Mesenchymal stem cell (in vitro differentiated cells and primary cell): Measurements from ENCODE around the gene SF3B5.

Experiments used
- DNase-seq: peaks from one replicate; pipeline ENCODE4 v3.0.0-alpha.2; 2013
- H2AFZ ChIP-seq: one replicate; pipeline ENCODE4 v1.6.1; 2013; ENCODE audit warnings: low read depth, mild to moderate bottlenecking, control low read depth, inconsistent platforms, low read length, moderate library complexity
- H2AK5ac ChIP-seq: 2 replicates; pipeline ENCODE4 v1.6.1; 2013; ENCODE audit warnings: low read length, moderate library complexity, mild to moderate bottlenecking, inconsistent platforms; ENCODE audit not compliant: severe bottlenecking
- H2BK120ac ChIP-seq: one replicate; pipeline ENCODE4 v1.6.1; 2013; ENCODE audit warnings: low read depth, mild to moderate bottlenecking, inconsistent platforms, low read length, moderate library complexity
- H2BK12ac ChIP-seq, 2 experiments: one replicate each; pipeline ENCODE4 v1.6.1; 2013; ENCODE audit warnings: inconsistent platforms in 2 of 2, low read length in 2 of 2, mild to moderate bottlenecking in 2 of 2, moderate library complexity in 2 of 2, control low read depth in 1 of 2
- H2BK15ac ChIP-seq: one replicate; pipeline ENCODE4 v1.6.1; 2013; ENCODE audit warnings: mild to moderate bottlenecking, low read depth, inconsistent platforms; ENCODE audit not compliant: poor library complexity, severe bottlenecking
- H2BK5ac ChIP-seq: 2 replicates; pipeline ENCODE4 v1.6.1; 2013; ENCODE audit warnings: low read depth, mild to moderate bottlenecking, low read length, control low read depth, inconsistent platforms; ENCODE audit not compliant: poor library complexity, severe bottlenecking
- H3K14ac ChIP-seq, 2 experiments: one replicate each; pipeline ENCODE4 v1.6.1; 2013; ENCODE audit warnings: inconsistent platforms in 2 of 2, low read length in 2 of 2, control low read depth in 1 of 2, mild to moderate bottlenecking in 1 of 2, moderate library complexity in 1 of 2
- H3K18ac ChIP-seq, 2 experiments: one replicate each; pipeline ENCODE4 v1.6.1; 2013; ENCODE audit warnings: inconsistent platforms in 2 of 2, low read length in 2 of 2, control low read depth in 1 of 2, low read depth in 1 of 2, mild to moderate bottlenecking in 1 of 2
- H3K23ac ChIP-seq, 2 experiments: one replicate each; pipeline ENCODE4 v1.6.1; 2013; ENCODE audit warnings: inconsistent platforms in 2 of 2, low read length in 2 of 2, mild to moderate bottlenecking in 2 of 2, moderate library complexity in 2 of 2, control low read depth in 1 of 2
- H3K27ac ChIP-seq: 2 replicates; pipeline ENCODE4 v1.5.1; 2013; ENCODE audit warnings: mild to moderate bottlenecking, moderate library complexity, low read length, control low read depth, inconsistent platforms; ENCODE audit not compliant: poor library complexity, severe bottlenecking
- H3K27me3 ChIP-seq, 2 experiments: 2 replicates each; pipeline versions ENCODE4 v1.6.1 to v1.7.0; 2013; ENCODE audit warnings: low read length in 2 of 2, mild to moderate bottlenecking in 2 of 2, moderate library complexity in 2 of 2, control low read depth in 1 of 2, inconsistent platforms in 1 of 2; ENCODE audit not compliant: control insufficient read depth in 1 of 2, insufficient read depth in 1 of 2
- H3K36me3 ChIP-seq, 2 experiments: 2 replicates each; pipeline versions ENCODE4 v1.6.1 to v1.7.0; 2013; ENCODE audit warnings: low read length in 2 of 2, control low read depth in 1 of 2, inconsistent platforms in 1 of 2, low read depth in 1 of 2, mild to moderate bottlenecking in 1 of 2; ENCODE audit not compliant: insufficient read depth in 2 of 2, control insufficient read depth in 1 of 2
- H3K4ac ChIP-seq, 2 experiments: one replicate each; pipeline ENCODE4 v1.6.1; 2013; ENCODE audit warnings: inconsistent platforms in 2 of 2, low read length in 2 of 2, mild to moderate bottlenecking in 2 of 2, moderate library complexity in 2 of 2, control low read depth in 1 of 2, low read depth in 1 of 2
- H3K4me1 ChIP-seq: 2 replicates; pipeline ENCODE4 v1.6.1; 2013; ENCODE audit warnings: low read depth, low read length, control low read depth; ENCODE audit not compliant: control insufficient read depth, insufficient read depth
- H3K4me2 ChIP-seq: 2 replicates; pipeline ENCODE4 v1.6.1; 2013; ENCODE audit warnings: low read length, mild to moderate bottlenecking, inconsistent platforms; ENCODE audit not compliant: poor library complexity, severe bottlenecking
- H3K4me3 ChIP-seq, 2 experiments: 2 replicates each; pipeline versions ENCODE4 v1.5.1 to v1.7.0; 2013; ENCODE audit warnings: low read length in 2 of 2, mild to moderate bottlenecking in 2 of 2, control low read depth in 1 of 2, low read depth in 1 of 2; ENCODE audit not compliant: insufficient read depth in 1 of 2
- H3K79me1 ChIP-seq: replicated peaks from 2 replicates; pipeline ENCODE4 v1.6.1; 2013; ENCODE audit warnings: mild to moderate bottlenecking, control low read depth, low read length, inconsistent platforms; ENCODE audit not compliant: poor library complexity, severe bottlenecking
- H3K9ac ChIP-seq: 2 replicates; pipeline ENCODE4 v1.7.0; 2013; ENCODE audit warnings: mild to moderate bottlenecking, low read length, moderate library complexity
- H3K9me3 ChIP-seq: 2 replicates; pipeline ENCODE4 v1.7.0; 2013; ENCODE audit warnings: mild to moderate bottlenecking, low read length; ENCODE audit not compliant: control insufficient read depth
- H4K8ac ChIP-seq: one replicate; pipeline ENCODE4 v1.6.1; 2013; ENCODE audit warnings: inconsistent platforms, mild to moderate bottlenecking, low read length, moderate library complexity
- H4K91ac ChIP-seq: one replicate; pipeline ENCODE4 v1.6.1; 2013; ENCODE audit warnings: mild to moderate bottlenecking, low read length, inconsistent platforms
- WGBS: methylation state at CpG from one replicate; pipeline ENCODE4 v1.1.7; 2013; ENCODE audit warnings: mixed read lengths; 5-methylcytosine and 5-hydroxymethylcytosine counted together

The SF3B5 gene

GRCh38 chr6:144104488-144104887 lies 9.1 kb upstream of the SF3B5 start:
- WGBS: 50% methylated on average over 1 of the region's 4 CpGs
- Histone ChIP-seq H2BK12ac (no peak overlapping the region), H3K36me3 (no peaks in the 10 kb centered on the region), H2BK120ac (no peak overlapping the region), H3K4me3 (no peak overlapping the region), H4K8ac (no peak overlapping the region), H3K4me1 (no peaks in the 10 kb centered on the region), H2BK15ac (no peak overlapping the region), H3K18ac (no peak overlapping the region), H3K79me1 (no peaks in the 10 kb centered on the region), H3K9ac (no peak overlapping the region), H3K4ac (no peak overlapping the region), H2AK5ac (no peak overlapping the region), H3K27me3 (no peaks in the 10 kb centered on the region), H4K91ac (no peak overlapping the region), H3K9me3 (no peaks in the 10 kb centered on the region), H3K23ac (no peak overlapping the region), H2AFZ (no peak overlapping the region), H3K27ac (no peak overlapping the region), H2BK5ac (no peak overlapping the region), H3K14ac (no peak overlapping the region), H3K4me2 (no peak overlapping the region)
- no peak for DNase-seq

DNA sequence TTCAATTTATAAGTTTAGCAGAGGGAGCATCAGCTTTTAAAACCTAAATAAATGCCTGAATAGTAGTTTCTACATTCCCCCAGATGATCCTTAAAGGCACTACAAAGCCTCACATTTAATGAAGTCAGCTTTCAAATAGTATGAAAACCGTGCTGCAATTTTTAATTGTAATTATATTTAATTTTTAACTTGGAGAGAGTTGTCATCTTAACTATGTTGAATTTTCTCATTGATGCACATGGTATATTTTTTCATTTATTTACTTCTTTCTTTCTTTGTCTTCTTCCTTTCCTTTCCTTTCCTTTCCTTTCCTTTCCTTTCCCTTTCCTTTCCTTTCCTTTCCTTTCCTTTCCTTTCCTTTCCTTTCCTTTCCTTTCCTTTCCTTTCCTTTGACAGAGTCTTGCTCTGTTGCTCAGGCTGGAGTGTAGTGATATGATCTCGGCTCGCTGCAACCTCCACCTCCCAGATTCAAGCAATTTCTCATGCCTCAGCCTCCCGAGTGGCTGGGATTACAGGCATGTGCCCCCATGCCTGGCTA lies 7.7 kb upstream of the SF3B5 start:
- no peak overlapping the region for H2BK12ac ChIP-seq

GRCh38 chr6:144098993-144099392 lies 3.6 kb upstream of the SF3B5 start:
- Histone ChIP-seq H2AK5ac (no peak overlapping the region), H3K4me2 (no peak overlapping the region), H2AFZ (no peak overlapping the region), H3K27me3 (no peaks in the 10 kb centered on the region), H3K9ac (no peak overlapping the region), H3K4ac (no peak overlapping the region), H3K27ac (no peak overlapping the region), H3K4me1 (peaks cover 3% of the 10 kb centered on the region), H4K91ac (no peak overlapping the region), H4K8ac (no peak overlapping the region), H2BK120ac (no peak overlapping the region), H3K14ac (no peak overlapping the region), H3K4me3 (no peak overlapping the region), H3K79me1 (peaks cover 3% of the 10 kb centered on the region), H3K18ac (no peak overlapping the region), H2BK5ac (no peak overlapping the region), H3K36me3 (no peaks in the 10 kb centered on the region), H2BK12ac (no peak overlapping the region), H3K9me3 (no peaks in the 10 kb centered on the region), H2BK15ac (no peak overlapping the region), H3K23ac (no peak overlapping the region)
- no peak for DNase-seq
- WGBS: 95% methylated on average over 3 of the region's 3 CpGs

More for the DNA sequence above, 7.7 kb upstream of the SF3B5 start:
- no peak overlapping the region for H2BK5ac ChIP-seq
- H3K27me3 ChIP-seq: no peaks in the 10 kb centered on the region
- H3K27ac ChIP-seq: no peak overlapping the region
- H3K9ac ChIP-seq: no peak overlapping the region
- H2BK120ac ChIP-seq: no peak overlapping the region
- H3K4me1 ChIP-seq: no peaks in the 10 kb centered on the region
- no peak overlapping the region for H2BK15ac ChIP-seq
- no peak overlapping the region for H2AK5ac ChIP-seq
- no peak overlapping the region for H3K14ac ChIP-seq
- H4K91ac ChIP-seq: no peak overlapping the region
- 80% methylated on average over 1 of the region's 4 CpGs for WGBS
- no peaks in the 10 kb centered on the region for H3K79me1 ChIP-seq
- no peak overlapping the region for H2AFZ ChIP-seq
- H3K23ac ChIP-seq: no peak overlapping the region
- no peak overlapping the region for H3K4me2 ChIP-seq
- H3K36me3 ChIP-seq: no peaks in the 10 kb centered on the region
- H3K18ac ChIP-seq: no peak overlapping the region
- no peak for DNase-seq
- H3K4ac ChIP-seq: no peak overlapping the region
- H4K8ac ChIP-seq: no peak overlapping the region
- H3K9me3 ChIP-seq: no peaks in the 10 kb centered on the region
- H3K4me3 ChIP-seq: no peak overlapping the region

DNA sequence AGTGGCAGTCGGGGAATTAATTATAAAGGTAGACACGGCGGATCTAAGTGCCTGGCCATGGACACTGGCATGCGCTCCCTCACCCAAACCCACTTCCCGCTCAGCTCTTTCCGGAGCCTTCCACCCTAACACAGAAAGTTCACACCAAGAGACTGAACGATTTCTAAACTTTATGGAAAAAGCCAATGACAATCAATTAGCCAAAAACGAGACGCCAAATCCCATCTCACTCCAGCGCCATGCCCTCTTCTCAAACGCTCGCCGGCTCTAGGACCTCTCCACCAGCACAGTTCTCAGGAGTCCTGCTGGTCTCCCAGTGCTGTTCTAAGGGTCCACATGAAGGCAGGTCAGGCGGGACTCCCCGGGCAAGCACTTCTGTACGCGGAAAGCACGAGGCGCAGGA lies 641 bp downstream of the SF3B5 start:
- no peak for DNase-seq
- Histone ChIP-seq H4K8ac (no peak overlapping the region), H3K9me3 (no peaks in the 10 kb centered on the region), H2BK15ac (peak overlapping the region; percentile 5), H3K9ac (peak overlapping the region; percentile 94), H3K79me1 (peaks cover 6% of the 10 kb centered on the region), H3K27ac (peak overlapping the region; percentile 78), H2AFZ (no peak overlapping the region), H4K91ac (no peak overlapping the region), H3K27me3 (no peaks in the 10 kb centered on the region), H3K4me2 (peak overlapping the region; percentile 79), H2AK5ac (no peak overlapping the region), H3K4ac (peak overlapping the region in 1 of 2 experiments; percentile 64), H3K14ac (no peak overlapping the region), H3K23ac (no peak overlapping the region), H3K4me3 (peak overlapping the region; percentile 94 to 98), H3K18ac (peak overlapping the region in 1 of 2 experiments; percentile 30), H2BK12ac (no peak overlapping the region), H3K4me1 (peaks cover 7% of the 10 kb centered on the region), H2BK5ac (no peak overlapping the region), H2BK120ac (no peak overlapping the region), H3K36me3 (no peaks in the 10 kb centered on the region)
- WGBS: 3% methylated on average over 19 of the region's 19 CpGs
